GM12892 (cell line): ENCODE results near the gene FERMT3.

Experiments used
- POLR2A ChIP-seq: IDR thresholded peaks from 2 replicates; pipeline ENCODE4 v1.6.1; 2011; ENCODE audit warnings: low read depth, low read length, control low read depth
- POLR2AphosphoS5 ChIP-seq: IDR thresholded peaks from 2 replicates; pipeline ENCODE4 v1.6.1; 2011; ENCODE audit warnings: low read depth, low read length, control low read depth
- TAF1 ChIP-seq: IDR thresholded peaks from 2 replicates; pipeline ENCODE4 v1.6.1; 2011; ENCODE audit warnings: low read depth, mild to moderate bottlenecking, control low read depth, low read length, borderline replicate concordance

- TF ChIP-seq POLR2AphosphoS5 (no peak), TAF1 (no peak), POLR2A (no peak)
These were observed 31.0 kb downstream of the FERMT3 start for GRCh38 chr11:64237484-64237951.
